ENCODE measurements around the gene STXBP3.

- no peak for TF ChIP-seq CTCF (IDR thresholded peaks at IDR 0.05 in 8 of 11, conservative IDR thresholded peaks at IDR 0.05 in 3 of 11)
- TF ChIP-seq POLR2A (IDR thresholded peaks at IDR 0.05), result no peak
Observed at GRCh38 chr1:108791790-108792189, 45.3 kb downstream of the STXBP3 start.

Data from spleen (tissue), 7 donors.